Liver (tissue), 9 donors: ENCODE data around the gene ATAD3A. TPM values are rescaled to one million over a fixed set of nuclear protein-coding genes. Genes with fewer than 3 reads are reported as not detected.
"Not testable (repeated sequence)": the region's sequence is repeated elsewhere in the genome, so short reads cannot be mapped to it uniquely, and the experiment has no call there.

Experiments
- DNase-seq: peaks from one replicate; pipeline ENCODE4 v3.0.0-alpha.2; 2017; ENCODE audit warnings: low spot score
- H3K27ac ChIP-seq, 2 donors: one replicate each; pipeline ENCODE4 v1.7.0; 2013; ENCODE audit warnings: inconsistent platforms in 2 of 2, low read length in 2 of 2, control low read depth in 1 of 2, low read depth in 1 of 2, mild to moderate bottlenecking in 1 of 2
- H3K27me3 ChIP-seq, 4 donors: one replicate each; pipeline versions ENCODE4 v1.6.1 to v1.7.0; 2013; ENCODE audit warnings: low read length in 3 of 4, inconsistent platforms in 1 of 4, mild to moderate bottlenecking in 1 of 4, moderate library complexity in 1 of 4; ENCODE audit not compliant: control insufficient read depth in 4 of 4, insufficient read depth in 4 of 4
- H3K36me3 ChIP-seq, 4 donors: one replicate each; pipeline versions ENCODE4 v1.6.1 to v1.7.0; 2013; ENCODE audit warnings: low read length in 3 of 4, mild to moderate bottlenecking in 3 of 4, low read depth in 1 of 4, moderate library complexity in 1 of 4; ENCODE audit not compliant: control insufficient read depth in 4 of 4, insufficient read depth in 3 of 4
- H3K4me1 ChIP-seq, 4 donors: one replicate each; pipeline versions ENCODE4 v1.6.1 to v1.7.0; 2013; ENCODE audit warnings: low read length in 3 of 4, mild to moderate bottlenecking in 3 of 4, moderate library complexity in 1 of 4; ENCODE audit not compliant: control insufficient read depth in 4 of 4, insufficient read depth in 4 of 4
- H3K4me3 ChIP-seq, 3 donors: one replicate each; pipeline versions ENCODE4 v1.6.1 to v1.7.0; 2013; ENCODE audit warnings: low read length in 3 of 3, control low read depth in 1 of 3, low read depth in 1 of 3, mild to moderate bottlenecking in 1 of 3
- H3K9ac ChIP-seq, 2 donors: one replicate each; pipeline ENCODE4 v1.7.0; 2013; ENCODE audit warnings: low read length in 2 of 2, mild to moderate bottlenecking in 2 of 2, moderate library complexity in 2 of 2, control low read depth in 1 of 2, low read depth in 1 of 2
- H3K9me3 ChIP-seq, 4 donors: one replicate each; pipeline versions ENCODE4 v1.6.1 to v1.7.0; 2013; ENCODE audit warnings: low read length in 3 of 4; ENCODE audit not compliant: control insufficient read depth in 4 of 4
- FOXA1 ChIP-seq: IDR thresholded peaks from 2 replicates; pipeline ENCODE4 v1.6.1; 2016; ENCODE audit warnings: antibody characterized with exemption
- FOXA2 ChIP-seq: IDR thresholded peaks from 2 replicates; pipeline ENCODE4 v1.6.1; 2016; ENCODE audit warnings: antibody characterized with exemption
- GABPA ChIP-seq, 2 donors: IDR thresholded peaks in 1 of 2; conservative IDR thresholded peaks in 1 of 2; 2 replicates each; pipeline ENCODE4 v1.6.1; 2016; ENCODE audit warnings: antibody characterized with exemption in 2 of 2, mild to moderate bottlenecking in 1 of 2, moderate library complexity in 1 of 2
- HNF4A ChIP-seq, 2 donors: conservative IDR thresholded peaks; 2 replicates each; pipeline ENCODE4 v1.6.1; 2016; ENCODE audit warnings: antibody characterized with exemption in 2 of 2, mild to moderate bottlenecking in 2 of 2
- HNF4G ChIP-seq: IDR thresholded peaks from 2 replicates; pipeline ENCODE4 v1.6.1; 2016; ENCODE audit warnings: antibody characterized with exemption
- JUND ChIP-seq, 2 donors: IDR thresholded peaks; 2 replicates each; pipeline ENCODE4 v1.6.1; 2016; ENCODE audit warnings: antibody characterized with exemption in 2 of 2
- RAD21 ChIP-seq, 2 donors: IDR thresholded peaks; 2 replicates each; pipeline ENCODE4 v1.6.1; 2016; ENCODE audit warnings: antibody characterized with exemption in 2 of 2, mild to moderate bottlenecking in 2 of 2
- RXRA ChIP-seq, 2 donors: IDR thresholded peaks; 2 replicates each; pipeline ENCODE4 v1.6.1; 2017 to 2018; ENCODE audit warnings: antibody characterized with exemption in 2 of 2, mild to moderate bottlenecking in 1 of 2
- TAF1 ChIP-seq: conservative IDR thresholded peaks from 2 replicates; pipeline ENCODE4 v1.6.1; 2016; ENCODE audit warnings: antibody characterized with exemption, mild to moderate bottlenecking
- YY1 ChIP-seq: IDR thresholded peaks from 2 replicates; pipeline ENCODE4 v1.6.1; 2016; ENCODE audit warnings: antibody characterized with exemption, mild to moderate bottlenecking
- ZBTB33 ChIP-seq: IDR thresholded peaks from 2 replicates; pipeline ENCODE4 v1.6.1; 2016; ENCODE audit warnings: antibody characterized with exemption
- WGBS: extraction: QIAGEN DNeasy Blood & Tissue Kit; methylation state at CpG from one replicate; pipeline ENCODE4 v1.1.7; 2013; 5-methylcytosine and 5-hydroxymethylcytosine counted together
- polyA plus RNA-seq, 2 donors: library from polyadenylated mRNA; stranded (reverse) in 1 of 2; unstranded in 1 of 2; fragments of 200-250 nt in 1 of 2; fragments of >200 nt in 1 of 2; fragmentation: Nextera tagmentation in 1 of 2; extraction: Ambion mirVana in 1 of 2; gene quantifications; one replicate each; pipeline versions ENCODE4 v1.2.1 to v1.2.3, GENCODE V29; 2013 to 2015
- total RNA-seq, 2 donors: library from RNA; depleted of rRNA; stranded (reverse); fragments of >200 nt; gene quantifications; one replicate each; pipeline ENCODE4 v1.2.3, GENCODE V29; 2014
- donor health status: healthy.
- donor health status: healthy.
- donor health status: healthy.
- donor health status: healthy.
- donor health status: healthy.

Gene ATAD3A
- total and polyA plus RNA-seq, 4 donors: 7.2 to 20.0 (median 15.8) TPM

- WGBS: 67% methylated on average over 31 of the region's 34 CpGs
- not testable (repeated sequence) for H3K27me3 ChIP-seq, H3K9me3 ChIP-seq, DNase-seq, H3K27ac ChIP-seq, H3K36me3 ChIP-seq, H3K9ac ChIP-seq, H3K4me3 ChIP-seq
- peaks cover 9 to 28% (median 16%) of the 10 kb centered on the region in 4 donors for H3K4me1 ChIP-seq
These were observed 3.0 kb upstream of the ATAD3A start for GRCh38 chr1:1508775-1509464.

GRCh38 chr1:1509465-1509850, 2.5 kb upstream of the ATAD3A start:
- H3K27me3 ChIP-seq, H3K4me3 ChIP-seq, DNase-seq, H3K27ac ChIP-seq, H3K9ac ChIP-seq, H3K36me3 ChIP-seq, H3K9me3 ChIP-seq: not testable (repeated sequence)
- WGBS: 82% methylated on average over 17 of the region's 21 CpGs
- peaks cover 9 to 28% (median 16%) of the 10 kb centered on the region in 4 donors for H3K4me1 ChIP-seq

GRCh38 chr1:1510912-1511532, 940 bp upstream of the ATAD3A start:
- Histone ChIP-seq H3K4me1 (peaks cover 6 to 23% (median 18%) of the 10 kb centered on the region in 4 donors), H3K4me3 (peak overlapping the region; percentile 76 to 97 (median 89)), H3K9ac (peak overlapping the region; percentile 49 to 63), H3K27ac (peak overlapping the region; percentile 89 to 92), H3K36me3 (no peaks in the 10 kb centered on the region), H3K9me3 (no peaks in the 10 kb centered on the region), H3K27me3 (no peaks in the 10 kb centered on the region)
- WGBS: 15% methylated on average over 17 of the region's 17 CpGs
- TF ChIP-seq TAF1: no peak
- TF ChIP-seq RAD21 (IDR thresholded peaks at IDR 0.05): no peak
- TF ChIP-seq YY1: no peak
- no peak for TF ChIP-seq HNF4A (conservative IDR thresholded peaks at IDR 0.05)
- no peak for TF ChIP-seq RXRA (IDR thresholded peaks at IDR 0.05)
- no peak for TF ChIP-seq JUND (IDR thresholded peaks at IDR 0.05)
- TF ChIP-seq FOXA2: no peak
- no peak for TF ChIP-seq HNF4G
- TF ChIP-seq ZBTB33: no peak
- TF ChIP-seq FOXA1: no peak
- TF ChIP-seq GABPA (IDR thresholded peaks at IDR 0.05 in 1 of 2, conservative IDR thresholded peaks at IDR 0.05 in 1 of 2): no peak
- DNase-seq: no peak

- not testable (repeated sequence) for H3K27ac ChIP-seq, DNase-seq, H3K9ac ChIP-seq, H3K9me3 ChIP-seq, H3K36me3 ChIP-seq, H3K27me3 ChIP-seq
- under 1% methylated on average over 48 of the region's 52 CpGs for WGBS
- H3K4me1 ChIP-seq: peaks cover 6 to 18% (median 13%) of the 10 kb centered on the region in 4 donors
- peak overlapping the region in 2 of 3 donors; percentile 60 to 97 for H3K4me3 ChIP-seq
These were observed 463 bp downstream of the ATAD3A start for GRCh38 chr1:1512425-1512824.

GRCh38 chr1:1513675-1514074, 1.7 kb downstream of the ATAD3A start:
- DNase-seq: not testable (repeated sequence)

GRCh38 chr1:1514376-1514775, 2.4 kb downstream of the ATAD3A start:
- DNase-seq, H3K27me3 ChIP-seq, H3K9ac ChIP-seq, H3K9me3 ChIP-seq, H3K27ac ChIP-seq, H3K4me3 ChIP-seq: not testable (repeated sequence)
- H3K36me3 ChIP-seq: peaks cover 0 to 12% (median 3%) of the 10 kb centered on the region in 4 donors
- 86% methylated on average over 14 of the region's 16 CpGs for WGBS
- peaks cover 2 to 18% (median 13%) of the 10 kb centered on the region in 4 donors for H3K4me1 ChIP-seq

More at GRCh38 chr1:1513675-1514074, 1.7 kb downstream of the ATAD3A start:
- not testable (repeated sequence) for H3K27ac ChIP-seq, H3K9ac ChIP-seq, H3K27me3 ChIP-seq, H3K4me3 ChIP-seq, H3K9me3 ChIP-seq
- 92% methylated on average over 18 of the region's 18 CpGs for WGBS
- peaks cover 2 to 18% (median 13%) of the 10 kb centered on the region in 4 donors for H3K4me1 ChIP-seq
- peaks cover 0 to 10% (median 3%) of the 10 kb centered on the region in 4 donors for H3K36me3 ChIP-seq
